ENCODE results near the gene LRRN3. TPM values are rescaled to one million over a fixed set of nuclear protein-coding genes. Genes with fewer than 3 reads are reported as not detected.

Gene LRRN3
- total and polyA plus RNA-seq, 2 of the 8 experiments (the other 6 are each of a cell fraction or from before 2014, with no cell fraction given) = 0.20 to 0.32 TPM

DNA sequence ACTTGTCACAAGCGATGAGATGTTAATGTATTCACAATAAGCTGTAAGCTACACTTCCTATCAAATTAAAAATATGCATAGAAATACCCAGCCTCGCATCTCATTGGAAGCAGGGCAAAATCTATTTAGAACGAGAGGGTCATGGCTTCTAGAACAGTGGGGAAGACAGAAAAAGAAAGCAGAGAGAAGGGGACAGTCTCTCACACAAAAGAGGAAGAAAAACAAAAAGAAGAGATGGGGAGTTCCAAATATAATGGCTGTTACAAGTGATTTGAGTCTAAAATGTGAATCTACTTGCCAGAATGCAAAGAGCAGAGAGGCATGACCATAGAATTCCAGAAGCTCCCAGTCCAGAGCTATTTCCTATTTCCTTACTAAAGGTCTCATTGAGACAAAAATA lies 13.8 kb downstream of the LRRN3 start:
- H2AK5ac ChIP-seq (ENCODE audit: low read depth, low read length) = no peak overlapping the region
- no peak overlapping the region for H3K9ac ChIP-seq (replicated peaks in 1 of 4; ENCODE audit: extremely low read depth in 1 of 4, low read depth in 3 of 4, low read length in 3 of 4)
- no peak overlapping the region for H2BK12ac ChIP-seq (ENCODE audit: low read depth, low read length)
- no peak for DNase-seq (ENCODE audit: low read depth in 1 of 2, low spot score in 2 of 2)
- POLR2A ChIA-PET (ENCODE audit: partially characterized antibody) = no interaction called here
- FAIRE-seq = no peak
- no peak overlapping the region for H3K4me2 ChIP-seq (ENCODE audit: insufficient read depth in 1 of 2, low read depth in 2 of 2, low read length in 2 of 2)
- no peak overlapping the region for H4K5ac ChIP-seq (ENCODE audit: insufficient read length, low read depth, low read length)
- H3K27me3 ChIP-seq (replicated peaks in 1 of 4; ENCODE audit: control insufficient read depth in 3 of 4, extremely low read depth in 1 of 4, insufficient read depth in 3 of 4, low read length in 3 of 4) = no peaks in the 10 kb centered on the region
- H3K23ac ChIP-seq (ENCODE audit: insufficient read length) = no peak overlapping the region
- H3K4me3 ChIP-seq (ENCODE audit: extremely low read depth in 1 of 4, insufficient read depth in 2 of 4, low read depth in 3 of 4, low read length in 4 of 4) = no peak overlapping the region
- no peaks in the 10 kb centered on the region for H4K20me1 ChIP-seq (replicated peaks in 1 of 2; ENCODE audit: control insufficient read depth in 1 of 2, insufficient read depth in 2 of 2, low read length in 2 of 2)
- TF ChIP-seq ASH2L (IDR thresholded peaks at IDR 0.05; ENCODE audit: low read length) (no peak), GABPA (IDR thresholded peaks at IDR 0.05; ENCODE audit: borderline replicate concordance, insufficient read depth, low read length) (no peak), RBBP5 (IDR thresholded peaks at IDR 0.05; ENCODE audit: borderline replicate concordance, low read depth, low read length) (no peak), POLR2AphosphoS5 (IDR thresholded peaks at IDR 0.05; ENCODE audit: low read depth, low read length) (no peak), SIRT6 (IDR thresholded peaks at IDR 0.05; ENCODE audit: low read length) (no peak), USF2 (IDR thresholded peaks at IDR 0.05; ENCODE audit: low read length) (no peak)
- H2BK15ac ChIP-seq (ENCODE audit: low read length) = no peak overlapping the region
- no peak overlapping the region for H4K8ac ChIP-seq (ENCODE audit: extremely low read depth, insufficient read depth, low read length)
- H3K18ac ChIP-seq (ENCODE audit: extremely low read depth, low read length) = no peak overlapping the region
- no peaks in the 10 kb centered on the region for H3K36me3 ChIP-seq (ENCODE audit: control insufficient read depth in 2 of 4, insufficient read depth in 4 of 4, low read length in 3 of 4)
- no peaks in the 10 kb centered on the region for H3K79me1 ChIP-seq (ENCODE audit: low read depth, low read length)
- no peak overlapping the region for H3K4ac ChIP-seq (replicated peaks; ENCODE audit: insufficient read length, low read depth, low read length)
- CTCF ChIA-PET (ENCODE audit: partially characterized antibody) = no interaction called here
- peaks cover 0 to 8% (median 0%) of the 10 kb centered on the region in 4 experiments; a peak in 3 of 7 replicates for H3K4me1 ChIP-seq (replicated peaks in 1 of 4; ENCODE audit: control insufficient read depth in 3 of 4, insufficient read depth in 4 of 4, low read length in 3 of 4)
- H3K23me2 ChIP-seq (ENCODE audit: low read depth, low read length) = no peaks in the 10 kb centered on the region
- H3K14ac ChIP-seq (ENCODE audit: insufficient read length) = no peak overlapping the region
- H2BK20ac ChIP-seq (ENCODE audit: low read length) = no peak overlapping the region
- H2AFZ ChIP-seq (ENCODE audit: low read length) = no peak overlapping the region
- no peak overlapping the region for H3K27ac ChIP-seq (ENCODE audit: low read depth, low read length)
- WGBS, 2 experiments (ENCODE audit: extremely low coverage in 1 of 2, insufficient coverage in 1 of 2, insufficient read length in 1 of 2, insufficient replicate concordance in 2 of 2, low coverage in 1 of 2, low lambda C conversion rate in 2 of 2, missing lambda C conversion rate in 1 of 2) = 84% methylated on average over 3 of the region's 3 CpGs; no CpG with 5 or more reads in 1 of the 2 experiments
- no peak overlapping the region for H2BK5ac ChIP-seq (ENCODE audit: low read depth, low read length)
- no peaks in the 10 kb centered on the region for H3K79me2 ChIP-seq (ENCODE audit: control insufficient read depth in 1 of 2, insufficient read depth in 2 of 2, low read length in 2 of 2)
- H3K56ac ChIP-seq (replicated peaks; ENCODE audit: insufficient read length, low read depth, low read length) = no peak overlapping the region
- no peak overlapping the region for H4K91ac ChIP-seq (replicated peaks; ENCODE audit: insufficient read length, low read length)
- H2BK120ac ChIP-seq (replicated peaks; ENCODE audit: low read depth, low read length) = no peak overlapping the region
- no peaks in the 10 kb centered on the region for H3K9me3 ChIP-seq (ENCODE audit: insufficient read depth in 2 of 2, low read depth in 1 of 2, low read length in 1 of 2)

Data from H1 (cell line).